ENCODE measurements around the gene ZDHHC4. TPM values are rescaled to one million over a fixed set of nuclear protein-coding genes. Genes with fewer than 3 reads are reported as not detected.

Gene ZDHHC4
- total and polyA plus RNA-seq, 2 donors (not counting 3 experiments of a cell fraction or from before 2014, with no cell fraction given) = 29.9 to 122 TPM

- Histone ChIP-seq H3K9me3 (replicated peaks; ENCODE audit: control insufficient read depth, insufficient read depth, low read length) (no peaks in the 10 kb centered on the region), H3K9ac (replicated peaks; ENCODE audit: extremely low read depth, insufficient read depth, low read length) (no peak overlapping the region), H3K9me1 (replicated peaks; ENCODE audit: control insufficient read depth, extremely low read depth, insufficient read depth, low read length) (no peaks in the 10 kb centered on the region), H2AFZ (ENCODE audit: low read depth, low read length) (no peak overlapping the region), H3K4me1 (ENCODE audit: control insufficient read depth, extremely low read depth, insufficient read depth, low read length) (no peaks in the 10 kb centered on the region), H3K36me3 (ENCODE audit: control insufficient read depth in 2 of 2, extremely low read depth in 1 of 2, insufficient read depth in 2 of 2, low read length in 2 of 2) (no peaks in the 10 kb centered on the region), H3K27ac (ENCODE audit: insufficient read depth, low read depth, low read length) (no peak overlapping the region), H3K27me3 (ENCODE audit: control insufficient read depth in 2 of 2, insufficient read depth in 2 of 2, low read length in 2 of 2) (peaks cover 18 to 24% of the 10 kb centered on the region in 2 experiments), H3K4me2 (ENCODE audit: insufficient read depth, low read length) (no peak overlapping the region), H3K79me2 (ENCODE audit: control insufficient read depth, insufficient read depth, low read length) (no peaks in the 10 kb centered on the region), H4K20me1 (replicated peaks; ENCODE audit: control insufficient read depth, extremely low read depth, insufficient read depth, low read length) (no peaks in the 10 kb centered on the region), H3K4me3 (replicated peaks in 1 of 3; ENCODE audit: insufficient read depth in 1 of 3, low read depth in 1 of 3, low read length in 3 of 3) (no peak overlapping the region)
- ChIA-PET CTCF (no interaction called here), POLR2A (no interaction called here)
- TF ChIP-seq EZH2 (IDR thresholded peaks at IDR 0.05; ENCODE audit: borderline replicate concordance, low read depth, low read length, severe bottlenecking) (no peak), POLR2A (IDR thresholded peaks at IDR 0.05; ENCODE audit: low read depth, low read length) (no peak), FOS (IDR thresholded peaks at IDR 0.05; ENCODE audit: borderline replicate concordance, insufficient read depth, low read length) (no peak), GATA2 (IDR thresholded peaks at IDR 0.05; ENCODE audit: insufficient read depth, insufficient read length, low read depth, low read length) (no peak), MYC (IDR thresholded peaks at IDR 0.05; ENCODE audit: low read depth, low read length) (no peak), POLR2AphosphoS5 (IDR thresholded peaks at IDR 0.05; ENCODE audit: insufficient read depth, low read depth, low read length) (no peak), JUN (IDR thresholded peaks at IDR 0.05; ENCODE audit: borderline replicate concordance, insufficient read depth, insufficient read length, low read depth) (no peak)
- TF ChIP-seq, protein P1, sequence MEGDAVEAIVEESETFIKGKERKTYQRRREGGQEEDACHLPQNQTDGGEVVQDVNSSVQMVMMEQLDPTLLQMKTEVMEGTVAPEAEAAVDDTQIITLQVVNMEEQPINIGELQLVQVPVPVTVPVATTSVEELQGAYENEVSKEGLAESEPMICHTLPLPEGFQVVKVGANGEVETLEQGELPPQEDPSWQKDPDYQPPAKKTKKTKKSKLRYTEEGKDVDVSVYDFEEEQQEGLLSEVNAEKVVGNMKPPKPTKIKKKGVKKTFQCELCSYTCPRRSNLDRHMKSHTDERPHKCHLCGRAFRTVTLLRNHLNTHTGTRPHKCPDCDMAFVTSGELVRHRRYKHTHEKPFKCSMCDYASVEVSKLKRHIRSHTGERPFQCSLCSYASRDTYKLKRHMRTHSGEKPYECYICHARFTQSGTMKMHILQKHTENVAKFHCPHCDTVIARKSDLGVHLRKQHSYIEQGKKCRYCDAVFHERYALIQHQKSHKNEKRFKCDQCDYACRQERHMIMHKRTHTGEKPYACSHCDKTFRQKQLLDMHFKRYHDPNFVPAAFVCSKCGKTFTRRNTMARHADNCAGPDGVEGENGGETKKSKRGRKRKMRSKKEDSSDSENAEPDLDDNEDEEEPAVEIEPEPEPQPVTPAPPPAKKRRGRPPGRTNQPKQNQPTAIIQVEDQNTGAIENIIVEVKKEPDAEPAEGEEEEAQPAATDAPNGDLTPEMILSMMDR (IDR thresholded peaks at IDR 0.05; ENCODE audit: extremely low read depth in 1 of 2, insufficient read depth in 1 of 2, low read depth in 1 of 2, low read length in 2 of 2) = no peak
- TF ChIP-seq, protein P2, sequence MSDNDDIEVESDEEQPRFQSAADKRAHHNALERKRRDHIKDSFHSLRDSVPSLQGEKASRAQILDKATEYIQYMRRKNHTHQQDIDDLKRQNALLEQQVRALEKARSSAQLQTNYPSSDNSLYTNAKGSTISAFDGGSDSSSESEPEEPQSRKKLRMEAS (IDR thresholded peaks at IDR 0.05; ENCODE audit: insufficient read depth, insufficient read length) = no peak
- FAIRE-seq (no peak), DNase-seq (ENCODE audit: low read depth, low spot score) (no peak)
- dilution Hi-C loops (cut with MboI; ENCODE audit: extremely low pct_ligation_motif_present, low sequenced_read_pairs) = no loop called here
- no TSS peak for BruUV-seq (replicated peaks)
- intact Hi-C loops (cut with micrococcal nuclease) = no loop called here
These were observed 39.8 kb downstream of the ZDHHC4 start for GRCh38 chr7:6616854-6617643.

Data from endothelial cell of umbilical vein (primary cell).